ENCODE data around the gene ZNF648. TPM values are rescaled to one million over a fixed set of nuclear protein-coding genes. Genes with fewer than 3 reads are reported as not detected.
A peak's percentile ranks its signal among the peaks of the same experiment; 100 is the strongest.

The ZNF648 gene
- total RNA-seq, 2 experiments from 2014 or later, result not detected

- POLR2A ChIA-PET, result interaction anchor here (0.6 to 0.7 kb wide), 2 partner anchors 295 to 316 kb away, joined by 3 read pairs; no protein-coding TSS in a partner anchor
- CTCF ChIA-PET, result interaction anchor here (0.6 to 6.9 kb wide), 39 partner anchors 9 to 704 kb away, joined by 3 to 54 read pairs (median 3); no protein-coding TSS in a partner anchor
- Mint-ChIP-seq H3K9me3 (no peaks in the 10 kb centered on the region), H3K27me3 (no peaks in the 10 kb centered on the region), H3K4me1 (ENCODE audit: low read depth) (peaks cover 6% of the 10 kb centered on the region), H3K27ac (no peak overlapping the region), H3K4me3 (no peak overlapping the region), H3K36me3 (ENCODE audit: low read depth) (no peaks in the 10 kb centered on the region)
- DNase-seq, result peak; percentile 50
- intact Hi-C loops (cut with micrococcal nuclease), result no loop called here
- peak; percentile 43 for TF ChIP-seq CTCF (IDR thresholded peaks at IDR 0.05)
- ATAC-seq, result no peak
These were observed 19.6 kb upstream of the ZNF648 start for GRCh38 chr1:182080955-182081582.

- no peak for ATAC-seq
- Mint-ChIP-seq H3K36me3 (ENCODE audit: low read depth) (no peaks in the 10 kb centered on the region), H3K4me1 (ENCODE audit: low read depth) (peaks cover 4% of the 10 kb centered on the region), H3K27ac (no peak overlapping the region), H3K27me3 (no peaks in the 10 kb centered on the region), H3K9me3 (no peaks in the 10 kb centered on the region), H3K4me3 (no peak overlapping the region)
- POLR2A ChIA-PET, result no interaction called here
- TF ChIP-seq CTCF (IDR thresholded peaks at IDR 0.05), result no peak
- CTCF ChIA-PET, result interaction anchor here (0.6 to 6.9 kb wide), 22 partner anchors 8 to 613 kb away, joined by 3 to 54 read pairs (median 6); no protein-coding TSS in a partner anchor
- intact Hi-C loops (cut with micrococcal nuclease), result no loop called here
- no peak for DNase-seq
These were observed 18.5 kb upstream of the ZNF648 start for GRCh38 chr1:182080040-182080439.

GRCh38 chr1:182071924-182072323 lies 10.4 kb upstream of the ZNF648 start:
- Mint-ChIP-seq H3K4me3 (no peak overlapping the region), H3K27ac (no peak overlapping the region), H3K27me3 (peaks cover 11% of the 10 kb centered on the region), H3K9me3 (no peaks in the 10 kb centered on the region), H3K36me3 (ENCODE audit: low read depth) (no peaks in the 10 kb centered on the region), H3K4me1 (ENCODE audit: low read depth) (peaks cover 2% of the 10 kb centered on the region)
- intact Hi-C loops (cut with micrococcal nuclease), result no loop called here
- ChIA-PET CTCF (interaction anchor here (0.9 to 1.4 kb wide), 3 partner anchors 9 to 19 kb away, joined by 4 to 7 read pairs (median 5); no protein-coding TSS in a partner anchor), POLR2A (no interaction called here)
- DNase-seq, result no peak
- TF ChIP-seq CTCF (IDR thresholded peaks at IDR 0.05), result no peak
- ATAC-seq, result no peak

- H3K36me3 Mint-ChIP-seq (ENCODE audit: low read depth), result no peaks in the 10 kb centered on the region
- ATAC-seq (peak; percentile 89), DNase-seq (peak; percentile 43)
- no peaks in the 10 kb centered on the region for H3K9me3 Mint-ChIP-seq
- H3K27ac Mint-ChIP-seq, result no peak overlapping the region
- no peak overlapping the region for H3K4me3 Mint-ChIP-seq
- TF ChIP-seq CTCF (IDR thresholded peaks at IDR 0.05), result peak; percentile 51
- POLR2A ChIA-PET, result no interaction called here
- peaks cover 15% of the 10 kb centered on the region for H3K27me3 Mint-ChIP-seq
- CTCF ChIA-PET, result interaction anchor here (0.6 to 5.2 kb wide), 9 partner anchors 11 to 593 kb away, joined by 3 to 54 read pairs (median 3); no protein-coding TSS in a partner anchor
- intact Hi-C loops (cut with micrococcal nuclease), result loop anchor here (10.0 kb wide), 1 partner anchor 574 kb away; no protein-coding TSS in a partner anchor
- peaks cover 2% of the 10 kb centered on the region for H3K4me1 Mint-ChIP-seq (ENCODE audit: low read depth)
These were observed 7.5 kb upstream of the ZNF648 start for GRCh38 chr1:182069028-182069466.

- intact Hi-C loops (cut with micrococcal nuclease), result loop anchor here (10.0 kb wide), 1 partner anchor 572 kb away; no protein-coding TSS in a partner anchor
- Mint-ChIP-seq H3K4me3 (no peak overlapping the region), H3K27me3 (peaks cover 25% of the 10 kb centered on the region), H3K36me3 (ENCODE audit: low read depth) (no peaks in the 10 kb centered on the region), H3K27ac (no peak overlapping the region), H3K9me3 (no peaks in the 10 kb centered on the region), H3K4me1 (ENCODE audit: low read depth) (peaks cover 2% of the 10 kb centered on the region)
- CTCF ChIA-PET, result interaction anchor here (0.9 to 5.2 kb wide), 5 partner anchors 8 to 15 kb away, joined by 3 to 54 read pairs (median 8); no protein-coding TSS in a partner anchor
- POLR2A ChIA-PET, result no interaction called here
- no peak for TF ChIP-seq CTCF (IDR thresholded peaks at IDR 0.05)
- no peak for DNase-seq
- no peak for ATAC-seq
These were observed 5.4 kb upstream of the ZNF648 start for GRCh38 chr1:182066934-182067333.

Data from activated CD8-positive, alpha-beta T cell treated with anti-CD3 and anti-CD28 coated beads for 36 hours (primary cell).